SK-N-DZ (cell line): Measurements from ENCODE around the gene NUDT1.
"Not testable (repeated sequence)": the region's sequence is repeated elsewhere in the genome, so short reads cannot be mapped to it uniquely, and the experiment has no call there.

Experiments
- DNase-seq: peaks from one replicate; pipeline ENCODE4 v3.0.0-alpha.2; 2015; ENCODE audit warnings: low spot score

Gene NUDT1

DNA sequence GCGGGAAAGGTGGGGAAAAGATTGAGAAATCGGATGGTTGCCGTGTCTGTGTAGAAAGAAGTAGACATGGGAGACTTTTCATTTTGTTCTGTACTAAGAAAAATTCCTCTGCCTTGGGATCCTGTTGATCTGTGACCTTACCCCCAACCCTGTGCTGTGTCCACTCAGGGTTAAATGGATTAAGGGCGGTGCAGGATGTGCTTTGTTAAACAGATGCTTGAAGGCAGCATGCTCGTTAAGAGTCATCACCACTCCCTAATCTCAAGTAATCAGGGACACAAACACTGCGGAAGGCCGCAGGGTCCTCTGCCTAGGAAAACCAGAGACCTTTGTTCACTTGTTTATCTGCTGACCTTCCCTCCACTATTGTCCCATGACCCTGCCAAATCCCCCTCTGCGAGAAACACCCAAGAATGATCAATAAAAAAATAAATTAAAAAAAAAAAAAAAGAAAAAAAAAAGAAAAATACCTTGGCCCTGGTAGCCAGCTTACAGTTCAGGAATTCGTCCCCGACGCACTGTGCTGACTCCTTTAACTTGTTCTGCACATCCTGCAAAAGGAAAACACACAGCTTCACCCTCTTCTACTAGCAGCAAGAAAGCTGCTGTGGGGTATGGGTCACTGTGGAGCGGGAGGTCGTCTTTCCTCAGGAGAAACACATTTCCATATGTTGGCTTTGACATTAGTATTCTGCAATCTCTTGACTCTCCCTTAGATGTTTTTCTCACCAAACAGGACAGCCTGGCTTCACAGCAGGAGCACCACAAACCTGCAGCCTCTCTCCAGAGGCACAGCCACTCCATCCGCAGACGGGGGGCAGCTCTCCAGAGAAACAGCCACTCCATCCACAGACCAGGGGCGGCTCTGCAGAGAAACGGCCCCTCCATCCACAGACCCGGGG is 27.3 kb downstream of the NUDT1 start:
- DNase-seq: not testable (repeated sequence)

DNA sequence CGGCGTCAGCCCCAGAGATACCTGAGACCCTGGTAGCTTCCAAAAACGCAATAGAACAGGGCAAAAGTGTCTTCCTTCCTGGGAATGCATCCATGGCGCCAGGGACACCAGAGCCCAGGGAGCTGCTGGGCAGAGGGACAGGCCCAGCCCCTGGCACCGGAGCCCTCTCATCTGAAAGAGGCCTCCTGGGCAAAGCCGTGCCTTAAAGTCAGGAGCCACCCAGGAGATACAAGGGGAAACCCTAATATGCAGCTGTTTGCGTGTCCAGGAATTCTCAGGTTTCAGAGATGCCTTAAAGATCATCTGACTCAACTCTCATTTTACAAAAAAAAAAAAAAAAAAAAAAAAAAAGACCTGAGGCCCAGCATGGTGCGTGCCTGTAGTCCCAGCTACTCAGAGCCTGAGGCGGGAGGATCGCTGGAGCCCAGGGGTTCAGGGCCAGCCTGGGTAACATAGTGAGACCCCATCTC is 28.0 kb downstream of the NUDT1 start:
- no peak for DNase-seq

DNA sequence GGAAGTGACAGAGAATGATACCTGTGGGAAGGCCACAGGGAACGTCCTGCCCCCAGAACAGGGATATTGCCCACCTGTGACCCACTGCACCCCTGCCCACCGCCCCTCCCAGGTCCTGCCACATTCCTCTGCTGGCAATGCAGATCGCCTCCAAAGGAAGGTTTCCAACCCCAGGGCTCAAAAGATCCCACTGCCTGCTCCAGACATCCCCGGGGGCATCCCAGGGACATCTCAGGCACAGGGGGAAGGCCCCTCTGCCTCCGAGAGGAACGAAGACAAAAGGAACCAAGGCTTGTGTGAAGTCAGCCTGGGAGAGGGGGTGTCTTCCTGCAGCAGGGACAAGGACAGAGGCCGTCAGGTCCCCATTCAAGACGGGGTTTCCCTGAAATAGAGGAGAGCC is 28.5 kb downstream of the NUDT1 start:
- no peak for DNase-seq

DNA sequence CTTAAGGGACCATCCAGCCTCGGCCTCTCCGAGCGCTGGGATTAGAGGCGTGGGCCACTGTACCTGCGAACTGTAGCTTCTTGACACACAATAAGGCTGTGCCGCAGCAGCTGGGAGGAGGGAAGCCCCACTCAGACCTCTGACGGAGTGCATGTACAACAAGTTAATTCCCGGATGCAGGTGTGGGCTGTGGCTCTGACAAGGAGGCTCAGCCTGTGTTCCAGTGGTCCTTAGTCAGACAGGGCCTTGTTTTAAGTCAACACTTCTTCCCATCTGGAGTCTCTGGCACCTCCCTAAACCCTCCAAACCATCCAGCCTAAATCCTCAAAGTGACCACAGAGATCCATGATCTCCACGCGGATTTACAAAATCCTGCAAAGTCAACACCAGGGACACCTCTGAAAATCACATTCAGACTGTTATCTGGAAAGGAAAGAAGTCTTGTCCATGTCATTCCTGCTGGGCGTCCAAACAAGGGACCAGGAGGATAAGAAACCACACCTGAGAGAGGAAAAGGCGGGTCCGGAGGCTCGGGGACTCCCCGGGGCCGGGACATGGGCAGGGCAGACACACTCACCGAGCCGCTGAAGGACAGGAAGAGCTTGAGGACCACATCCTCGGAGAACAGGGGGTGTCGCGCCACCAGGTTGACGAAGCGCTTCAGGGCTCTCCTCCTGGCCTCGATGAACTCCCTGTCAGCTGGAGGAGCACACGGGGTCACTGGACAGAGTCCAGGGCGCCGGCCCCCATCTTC is 29.4 kb downstream of the NUDT1 start:
- no peak for DNase-seq

DNA sequence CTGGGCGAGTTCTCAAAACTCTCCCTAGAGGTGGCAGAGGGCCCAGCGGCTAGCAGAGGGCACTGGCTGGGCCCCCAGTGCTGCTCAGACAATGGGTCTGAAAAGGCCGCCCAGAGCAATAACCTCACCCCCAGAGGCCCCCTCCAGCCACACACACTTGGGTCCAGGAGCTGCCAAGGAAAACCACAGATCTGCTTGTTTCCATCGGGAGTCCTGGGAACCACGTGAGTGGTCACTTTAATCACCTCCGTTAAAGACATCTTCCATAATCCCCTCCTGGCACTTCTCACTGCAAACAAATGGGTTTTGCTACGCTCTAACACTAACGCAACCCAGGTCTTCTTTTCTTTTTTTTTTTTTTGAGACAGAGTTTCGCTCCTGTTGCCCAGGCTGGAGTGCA is 30.0 kb downstream of the NUDT1 start:
- DNase-seq: no peak

DNA sequence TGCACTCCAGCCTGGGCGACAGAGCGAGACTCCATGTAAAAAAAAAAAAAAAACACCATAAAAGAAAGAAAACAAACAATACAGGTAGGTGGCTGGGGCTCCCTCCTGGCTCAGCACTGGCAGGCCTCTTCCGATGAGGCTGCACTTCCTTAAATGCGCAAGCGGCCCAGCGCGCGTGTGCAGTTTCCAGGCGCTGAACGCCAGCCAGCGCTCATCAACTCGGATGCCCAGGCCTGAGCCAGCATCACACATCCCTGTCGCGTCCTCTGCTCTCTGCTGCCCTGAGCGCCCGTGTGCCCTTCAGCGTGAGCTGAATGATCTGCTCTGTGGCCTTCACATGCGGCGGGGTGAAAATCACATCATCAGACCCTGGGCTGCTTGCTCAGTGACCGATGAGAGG is 31.8 kb downstream of the NUDT1 start:
- no peak for DNase-seq

DNA sequence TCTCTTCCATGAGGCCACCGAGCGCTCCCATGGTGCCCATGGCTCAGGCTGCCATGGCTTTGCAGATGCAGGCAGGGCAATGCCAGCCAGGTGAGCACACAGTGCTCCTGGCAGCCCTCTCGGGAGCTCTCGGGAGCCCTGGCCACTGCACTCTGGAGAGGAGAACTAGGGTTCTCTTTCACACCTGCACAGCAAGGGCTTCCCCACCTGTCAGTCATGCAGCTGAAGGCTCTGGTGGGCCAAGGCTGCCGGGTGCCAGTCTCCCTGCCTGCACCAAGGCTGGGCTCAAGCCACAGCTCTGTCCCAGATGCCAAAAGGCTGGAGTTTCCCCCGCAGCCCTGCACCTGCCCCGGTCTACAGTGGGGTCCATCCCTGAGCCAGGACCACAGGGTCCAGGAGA is 32.6 kb downstream of the NUDT1 start:
- no peak for DNase-seq

DNA sequence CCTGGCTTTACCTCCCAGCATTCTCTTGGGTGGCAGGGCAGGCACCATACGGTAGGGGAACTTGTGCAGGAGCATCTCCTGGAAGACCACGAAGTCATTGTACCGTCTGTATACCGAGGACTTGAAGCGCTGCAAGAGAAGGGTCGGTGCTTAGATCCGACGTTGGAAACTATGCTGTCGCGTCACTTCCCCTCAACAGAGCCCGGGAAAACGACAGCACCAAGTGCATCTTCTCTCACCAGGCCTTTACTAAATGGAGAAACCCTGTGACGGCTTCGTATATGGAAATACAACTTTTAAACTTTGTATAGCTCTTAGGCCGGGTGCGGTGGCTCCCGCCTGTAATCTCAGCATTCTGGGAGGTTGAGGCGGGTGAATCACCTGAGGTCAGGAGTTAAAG is 33.1 kb downstream of the NUDT1 start:
- DNase-seq: no peak

DNA sequence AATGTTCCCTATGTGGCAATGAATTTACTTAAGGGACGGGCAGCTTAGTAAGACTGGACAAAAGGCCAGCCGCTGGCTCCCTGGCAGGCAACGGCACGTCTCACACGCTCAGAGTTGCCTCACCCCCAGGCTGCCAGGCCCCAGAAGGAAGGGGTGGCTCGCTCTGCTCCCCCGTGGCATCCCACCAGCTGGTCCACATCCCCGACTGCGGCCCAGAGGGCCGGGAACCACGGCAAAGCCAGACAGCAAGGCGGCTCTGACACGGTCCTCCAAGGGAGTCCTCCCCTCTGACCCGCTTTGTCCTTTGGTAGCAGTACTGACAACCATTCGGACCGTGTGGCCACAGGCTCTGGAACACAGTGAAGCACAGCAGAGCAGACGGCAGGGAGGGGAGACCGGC is 34.1 kb downstream of the NUDT1 start:
- DNase-seq: no peak

DNA sequence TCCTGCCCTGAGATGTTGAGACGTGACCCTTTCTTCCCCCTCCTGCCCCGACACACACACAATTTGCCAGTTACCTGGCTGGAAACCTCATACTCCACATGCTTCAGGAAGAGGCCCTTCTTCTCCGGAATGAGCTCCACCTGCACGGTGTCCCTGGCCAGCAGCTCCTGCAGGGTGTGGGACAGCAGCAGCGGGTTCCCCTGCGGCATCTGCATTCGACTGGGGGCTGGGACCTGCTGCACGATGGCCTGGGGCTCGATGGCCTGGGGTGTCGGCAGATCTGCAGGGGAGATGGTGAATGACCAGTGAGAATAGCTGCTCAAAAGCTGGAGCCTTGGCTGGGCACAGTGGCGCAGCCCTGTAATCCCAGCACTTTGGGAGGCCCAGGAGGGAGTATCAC is 36.0 kb downstream of the NUDT1 start:
- DNase-seq: no peak

DNA sequence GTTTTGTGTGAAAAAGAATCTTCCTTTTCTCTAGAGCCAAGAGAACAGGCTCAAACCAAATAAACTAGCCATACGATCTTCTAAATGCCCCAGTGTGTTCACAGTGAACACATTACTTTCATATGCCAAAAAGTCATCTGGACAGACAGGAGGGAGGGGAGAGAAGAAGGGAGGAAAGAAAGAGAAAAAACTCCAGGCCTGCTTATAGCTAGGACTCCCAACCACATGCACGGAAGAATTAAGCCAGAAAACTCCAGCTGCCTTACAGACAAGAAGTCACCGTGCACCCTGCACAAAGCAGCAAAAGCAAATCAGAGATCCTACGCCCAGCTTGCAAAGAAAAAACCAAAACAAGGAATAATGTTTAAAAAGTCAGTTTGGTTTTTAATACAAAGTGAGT is 37.9 kb downstream of the NUDT1 start:
- DNase-seq: no peak

DNA sequence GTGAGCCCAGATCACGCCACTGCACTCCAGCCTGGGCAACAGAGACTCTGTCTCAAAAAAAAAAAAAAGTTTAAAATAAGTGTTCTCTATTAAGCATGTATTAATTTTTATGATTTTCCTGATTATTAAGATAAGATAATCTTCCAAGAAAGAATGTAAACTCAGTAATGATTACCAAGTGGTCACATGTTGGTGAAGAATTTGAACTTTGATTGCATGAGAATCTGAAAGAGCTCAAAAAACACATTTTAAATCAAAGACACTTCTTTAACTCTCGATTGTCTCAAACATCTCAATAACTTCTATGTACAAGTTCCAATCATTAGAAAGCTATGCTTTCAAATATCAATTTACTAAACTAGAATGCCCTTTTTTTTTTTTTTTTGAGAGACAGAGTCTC is 38.4 kb downstream of the NUDT1 start:
- DNase-seq: no peak

DNA sequence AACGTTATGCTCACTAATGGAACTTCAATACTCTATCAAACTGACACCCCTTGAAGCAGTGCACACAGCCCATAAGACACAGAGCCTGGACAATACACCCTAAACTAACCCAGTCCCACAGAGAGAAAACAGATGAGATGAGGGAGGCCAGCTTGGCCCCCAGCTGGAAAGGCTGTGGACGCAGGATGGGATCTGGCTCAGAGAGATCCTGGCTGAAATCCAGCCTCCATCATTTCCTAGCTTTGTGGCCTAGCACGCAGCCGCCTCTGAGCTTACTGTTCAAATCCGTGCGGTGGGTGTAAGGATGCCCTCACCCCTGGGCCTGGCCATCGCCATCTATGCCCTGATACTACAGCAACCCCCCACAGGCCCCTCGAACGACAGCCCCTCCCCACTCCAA is 39.5 kb downstream of the NUDT1 start:
- DNase-seq: no peak

DNA sequence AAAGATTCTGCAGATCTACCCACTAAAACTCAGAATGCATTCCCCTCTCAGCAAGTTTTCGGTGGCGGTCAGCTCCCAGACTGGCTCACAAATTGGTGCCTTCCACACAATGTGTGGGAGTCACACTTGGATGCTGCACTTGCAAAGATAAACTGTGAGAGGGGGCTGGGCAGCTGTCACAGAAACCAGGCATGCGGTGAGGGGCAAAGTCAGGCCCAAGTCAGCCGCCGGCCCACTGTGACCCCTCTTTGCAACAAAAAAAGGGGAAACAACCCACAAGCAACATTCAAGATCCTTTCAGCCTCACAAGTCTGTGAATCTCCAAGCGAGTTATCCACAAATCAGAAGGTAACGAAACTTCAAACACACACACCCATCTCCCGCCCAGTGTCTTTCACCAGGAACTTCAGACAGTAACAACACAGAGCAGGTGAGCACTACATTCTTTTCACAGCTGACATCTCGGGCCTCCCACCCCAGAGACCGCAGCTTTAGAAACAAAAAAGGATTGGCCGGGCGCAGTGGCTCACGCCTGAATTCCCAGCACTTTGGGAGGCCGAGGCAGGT is 40.2 kb downstream of the NUDT1 start:
- no peak for DNase-seq

DNA sequence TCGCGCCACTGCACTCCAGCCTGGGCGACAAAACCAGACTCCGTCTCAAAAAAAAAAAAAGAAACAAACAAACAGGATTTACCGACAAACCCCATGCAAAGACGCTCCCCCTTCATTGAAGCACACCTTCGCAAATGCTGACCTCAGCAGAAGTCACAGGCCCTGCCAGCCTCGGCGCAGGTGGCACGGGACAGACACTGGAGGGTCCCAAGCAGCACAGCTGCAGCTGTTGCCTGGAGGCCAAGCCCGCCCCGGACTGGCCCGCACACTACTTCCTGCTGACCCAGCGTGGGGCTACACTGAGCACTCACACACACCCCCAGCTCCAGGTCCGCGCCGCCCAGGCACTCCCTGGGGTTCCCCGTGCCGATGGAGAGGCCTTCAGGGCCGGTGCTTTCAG is 41.0 kb downstream of the NUDT1 start:
- DNase-seq: no peak

DNA sequence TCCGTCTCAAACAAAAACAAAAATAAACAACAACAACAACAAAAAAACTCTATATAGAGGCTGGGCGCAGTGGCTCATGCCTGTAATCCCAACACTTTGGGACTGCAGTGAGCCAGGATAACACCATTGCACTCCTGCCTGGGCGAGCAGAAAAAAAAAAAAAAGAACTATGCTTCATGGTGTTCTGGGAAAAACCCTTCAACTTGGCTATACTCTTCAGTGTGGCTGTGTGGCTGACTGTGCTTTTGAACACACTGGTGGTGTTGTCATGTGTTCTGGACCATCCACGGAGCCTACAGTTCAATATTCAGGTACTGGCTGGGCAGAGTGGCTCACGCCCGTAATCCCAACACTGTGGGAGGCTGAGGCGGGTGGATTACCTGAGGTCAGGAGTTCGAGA is 45.7 kb downstream of the NUDT1 start:
- no peak for DNase-seq

DNA sequence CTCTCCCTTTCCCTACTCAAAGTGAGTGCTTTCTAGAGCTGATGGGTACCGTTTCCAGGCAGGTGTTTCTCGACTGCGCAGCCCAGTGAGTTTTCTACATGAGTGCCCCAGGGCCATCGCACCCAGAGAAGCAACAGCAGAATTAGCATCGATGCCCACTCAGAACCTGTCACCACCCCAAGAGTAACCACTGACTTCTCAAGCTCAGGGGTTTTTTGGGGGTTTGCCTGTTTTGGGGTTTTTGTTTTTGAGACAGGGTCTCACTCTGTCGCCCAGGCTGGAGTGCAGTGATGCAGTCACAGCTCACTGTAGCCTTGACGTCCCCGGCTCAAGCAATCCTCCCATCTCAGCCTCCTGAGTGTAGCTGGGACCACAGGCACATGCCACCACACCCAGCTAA is 46.5 kb downstream of the NUDT1 start:
- DNase-seq: no peak

DNA sequence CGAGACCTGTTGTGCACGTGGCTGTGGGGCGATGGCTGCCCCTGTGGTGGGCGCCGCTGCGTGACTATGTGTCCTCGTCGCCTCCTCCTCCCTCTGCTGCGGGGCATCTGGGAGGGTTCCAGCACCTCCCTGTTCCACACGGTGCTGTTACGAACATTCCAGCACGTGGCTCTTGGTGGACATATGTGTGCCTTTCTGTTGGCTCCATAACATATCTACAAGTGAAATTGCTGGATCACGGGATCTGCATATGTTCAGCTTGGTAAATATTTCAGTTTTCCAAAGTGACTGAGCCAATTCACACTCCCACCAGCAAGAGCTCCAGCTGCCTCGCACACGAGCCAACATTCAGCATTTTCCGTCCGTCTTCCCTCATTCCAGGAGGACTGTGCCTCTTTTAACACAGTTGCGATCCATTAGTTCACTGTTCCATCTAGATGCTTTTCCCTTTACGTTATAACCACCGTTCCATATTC is 47.1 kb downstream of the NUDT1 start:
- DNase-seq: no peak

DNA sequence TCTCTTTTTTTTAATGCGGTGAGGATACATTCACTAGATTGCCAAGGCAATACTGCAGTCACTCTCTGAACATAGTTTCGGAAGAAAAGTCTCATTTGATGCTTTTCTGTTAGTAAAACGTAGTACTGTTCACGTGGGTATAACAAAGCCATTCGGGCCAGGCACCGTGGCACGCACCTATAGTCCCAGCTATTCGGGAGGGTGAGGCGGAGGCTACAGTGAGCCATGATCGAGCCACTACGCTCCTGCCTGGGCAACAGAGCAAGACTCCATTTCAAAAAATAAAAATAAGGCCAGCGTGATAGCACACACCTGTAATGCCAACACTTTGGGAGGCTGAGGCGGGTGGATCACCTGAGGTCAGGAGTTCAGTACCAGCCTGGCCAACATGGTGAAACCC is 47.6 kb downstream of the NUDT1 start:
- no peak for DNase-seq

DNA sequence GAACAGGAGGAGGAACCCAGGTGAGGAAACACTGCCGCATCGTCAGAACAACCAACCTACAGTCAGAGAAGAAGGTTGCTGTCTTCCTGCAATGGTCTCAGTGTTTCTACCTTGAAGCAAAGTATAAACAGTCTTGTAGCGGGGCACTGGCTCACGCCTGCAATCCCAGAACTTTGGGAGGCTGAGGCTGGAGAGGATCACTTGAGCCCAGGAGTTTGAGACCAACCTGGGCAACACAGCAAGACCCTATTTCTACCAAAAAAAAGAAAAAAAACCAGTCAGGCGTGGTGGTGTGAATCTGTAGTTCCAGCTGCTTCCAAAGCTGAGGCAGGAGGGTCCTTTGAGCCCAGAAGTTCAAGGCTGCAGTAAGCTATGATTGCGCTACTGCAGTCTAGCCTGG is 48.9 kb downstream of the NUDT1 start:
- no peak for DNase-seq

DNA sequence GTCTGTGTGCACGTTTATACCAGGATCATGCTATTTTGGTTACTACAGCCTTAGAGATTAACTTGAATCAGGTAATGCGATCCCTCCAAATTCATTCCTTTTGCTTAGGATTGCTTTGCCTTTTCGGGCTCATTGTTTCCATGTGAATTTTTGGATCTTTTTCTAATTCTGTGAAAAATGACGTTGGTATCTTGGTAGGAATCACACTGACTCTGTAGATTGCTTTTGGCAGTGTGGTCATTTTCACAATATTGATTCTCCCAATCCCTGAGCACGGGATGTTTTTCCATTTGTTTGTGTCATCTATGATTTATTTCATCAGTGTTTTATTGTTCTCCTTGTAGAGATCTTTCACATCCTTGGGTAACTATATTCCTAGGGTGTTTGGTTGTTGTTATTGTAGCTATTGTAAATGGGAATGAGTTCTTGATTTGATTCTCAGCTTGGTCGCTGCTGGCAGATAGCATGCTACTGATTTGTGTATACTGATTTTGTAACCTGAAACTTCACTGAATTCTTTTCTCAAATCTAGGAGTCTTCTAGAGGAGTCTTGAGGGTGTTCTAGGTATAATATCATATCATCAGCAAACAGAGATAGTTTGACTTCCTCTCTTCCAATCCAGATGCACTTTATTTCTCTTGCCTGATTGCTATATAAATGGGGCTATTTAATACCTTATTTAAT is 54.1 kb downstream of the NUDT1 start:
- DNase-seq: no peak

DNA sequence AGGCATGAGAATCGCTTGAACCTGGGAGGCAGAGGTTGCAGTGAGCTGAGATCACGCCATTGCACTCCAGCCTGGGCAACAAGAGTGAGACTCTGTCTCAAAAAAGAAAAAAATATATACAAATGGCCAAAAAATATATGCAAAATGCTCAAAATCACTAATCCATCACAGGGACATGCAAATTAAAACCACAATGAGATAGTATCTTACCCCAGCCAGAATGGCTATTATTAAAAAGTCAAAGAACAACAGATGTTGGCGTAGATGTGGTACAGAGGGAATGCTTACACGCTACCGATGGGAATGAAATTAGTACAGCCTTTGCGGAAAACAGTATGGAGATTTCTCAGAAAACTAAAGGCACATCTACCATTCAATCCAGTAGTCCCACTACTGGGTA is 54.8 kb downstream of the NUDT1 start:
- no peak for DNase-seq
